Choroid plexus epithelial cell (primary cell): ENCODE measurements around the gene RAB11FIP3.
A peak's percentile ranks its signal among the peaks of the same experiment; 100 is the strongest.
"Not testable (repeated sequence)": the region's sequence is repeated elsewhere in the genome, so short reads cannot be mapped to it uniquely, and the experiment has no call there.

Experiments used
- DNase-seq: peaks from one replicate; pipeline ENCODE4 v3.0.0-alpha.2; 2010; ENCODE audit warnings: low read depth
- H3K4me3 ChIP-seq: 2 replicates; pipeline ENCODE4 v1.5.1; 2011; ENCODE audit warnings: low read depth, mild to moderate bottlenecking, control low read depth, low read length, moderate library complexity
- TF ChIP-seq, protein P1 (sequence below): conservative IDR thresholded peaks from 2 replicates; pipeline ENCODE4 v1.5.1; 2011; ENCODE audit warnings: low read depth, mild to moderate bottlenecking, control low read depth, inconsistent platforms, low read length, moderate library complexity

RAB11FIP3 gene

DNA sequence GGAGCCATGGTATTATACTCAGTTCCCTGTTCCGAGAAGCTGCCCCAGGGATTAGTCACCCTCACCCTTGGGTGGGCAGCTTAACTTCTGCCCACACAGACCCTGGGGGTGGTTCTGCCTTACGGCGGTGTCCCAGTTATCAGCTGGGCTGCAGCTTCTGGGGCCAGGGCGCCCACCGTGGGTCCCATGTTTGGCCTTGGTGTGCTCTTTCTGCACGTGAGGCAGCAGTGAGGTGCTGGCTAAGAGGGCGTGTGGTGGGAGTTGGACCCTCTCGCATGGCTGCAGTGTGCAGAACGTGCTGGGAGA, 46.7 kb downstream of the RAB11FIP3 start:
- H3K4me3 ChIP-seq: no peak overlapping the region
- no peak for DNase-seq
- TF ChIP-seq, protein P1, sequence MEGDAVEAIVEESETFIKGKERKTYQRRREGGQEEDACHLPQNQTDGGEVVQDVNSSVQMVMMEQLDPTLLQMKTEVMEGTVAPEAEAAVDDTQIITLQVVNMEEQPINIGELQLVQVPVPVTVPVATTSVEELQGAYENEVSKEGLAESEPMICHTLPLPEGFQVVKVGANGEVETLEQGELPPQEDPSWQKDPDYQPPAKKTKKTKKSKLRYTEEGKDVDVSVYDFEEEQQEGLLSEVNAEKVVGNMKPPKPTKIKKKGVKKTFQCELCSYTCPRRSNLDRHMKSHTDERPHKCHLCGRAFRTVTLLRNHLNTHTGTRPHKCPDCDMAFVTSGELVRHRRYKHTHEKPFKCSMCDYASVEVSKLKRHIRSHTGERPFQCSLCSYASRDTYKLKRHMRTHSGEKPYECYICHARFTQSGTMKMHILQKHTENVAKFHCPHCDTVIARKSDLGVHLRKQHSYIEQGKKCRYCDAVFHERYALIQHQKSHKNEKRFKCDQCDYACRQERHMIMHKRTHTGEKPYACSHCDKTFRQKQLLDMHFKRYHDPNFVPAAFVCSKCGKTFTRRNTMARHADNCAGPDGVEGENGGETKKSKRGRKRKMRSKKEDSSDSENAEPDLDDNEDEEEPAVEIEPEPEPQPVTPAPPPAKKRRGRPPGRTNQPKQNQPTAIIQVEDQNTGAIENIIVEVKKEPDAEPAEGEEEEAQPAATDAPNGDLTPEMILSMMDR: no peak

DNA sequence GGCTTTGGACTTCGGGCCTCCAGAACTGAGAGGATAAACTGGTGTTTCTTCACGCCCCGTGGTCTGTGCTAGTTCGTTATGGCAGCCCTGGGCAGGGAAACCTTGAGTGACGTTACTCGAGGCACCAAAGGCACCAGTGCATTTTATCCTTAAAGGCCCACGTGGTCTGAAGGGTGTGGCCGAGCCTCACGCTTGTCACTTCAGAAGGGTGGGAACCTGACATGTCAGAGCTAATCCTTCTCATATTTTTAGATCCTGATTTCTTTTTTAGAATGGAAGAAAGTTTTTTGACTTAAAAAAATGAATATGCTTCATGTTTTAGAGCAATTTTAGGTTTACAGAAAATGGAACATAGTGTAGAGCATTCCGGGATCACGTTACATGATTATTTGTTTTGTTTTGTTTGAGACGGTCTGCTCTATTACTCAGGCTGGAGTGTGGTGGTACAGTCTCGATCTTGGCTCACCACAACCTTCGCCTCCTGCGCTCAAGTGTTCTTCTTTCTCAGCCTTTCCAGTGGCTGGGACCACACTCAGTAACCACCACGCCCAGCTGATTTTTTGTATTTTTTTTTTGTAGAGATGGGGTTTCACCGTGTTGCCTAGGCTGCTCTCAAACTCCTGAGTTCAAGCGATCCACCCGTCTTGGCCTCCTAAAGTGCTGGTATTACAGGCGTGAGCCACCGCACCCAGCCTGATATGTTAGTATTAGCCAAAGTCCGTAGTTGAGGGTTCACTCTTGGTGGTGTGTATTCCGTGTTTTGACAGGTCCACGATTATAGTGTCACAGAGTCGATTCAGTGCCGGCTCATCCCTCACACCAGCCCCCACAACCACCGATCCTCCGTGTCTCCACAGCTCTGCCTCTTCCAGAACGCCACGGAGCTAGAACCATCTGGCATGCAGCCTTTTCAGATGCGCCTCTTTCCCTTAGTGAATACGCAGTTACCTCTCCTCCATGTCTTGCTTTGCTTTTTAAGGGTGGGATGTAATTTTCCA, 47.9 kb downstream of the RAB11FIP3 start:
- H3K4me3 ChIP-seq: no peak overlapping the region
- peak; percentile 20 for DNase-seq
- TF ChIP-seq, protein P1: no peak

DNA sequence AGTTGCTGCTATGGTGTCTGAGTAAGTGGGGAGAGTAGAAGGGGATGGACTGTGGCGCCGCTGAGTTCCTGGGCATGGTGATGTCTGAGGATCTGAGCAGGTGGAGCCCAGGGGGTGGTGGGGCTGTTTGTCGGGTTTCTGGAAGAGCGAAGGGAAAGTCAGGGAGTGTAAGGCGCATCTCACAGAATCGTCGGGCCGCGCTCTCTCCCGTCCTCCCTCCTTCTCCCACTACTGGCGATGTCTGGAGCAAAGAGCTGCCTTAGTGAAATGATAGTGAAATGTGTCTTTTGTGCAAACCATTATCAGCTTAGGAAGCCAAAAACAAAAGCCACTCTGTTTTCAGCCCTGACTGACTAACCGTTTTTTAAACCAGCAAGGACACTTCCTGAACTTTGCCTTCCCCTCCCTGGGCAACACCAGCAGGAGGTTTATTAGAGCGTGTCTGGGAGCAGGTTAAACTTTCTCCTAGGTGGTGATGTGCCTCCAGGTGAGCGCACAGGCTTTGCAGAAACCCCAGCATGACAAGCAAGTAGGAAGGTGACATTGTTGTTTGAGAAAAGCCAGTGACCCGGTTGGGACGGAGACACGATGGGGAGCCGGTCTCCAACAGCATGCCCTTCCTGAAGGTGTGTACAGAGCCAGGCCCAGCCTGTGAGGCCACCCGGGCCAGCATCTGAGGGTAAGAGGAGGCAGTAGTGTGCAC, 49.1 kb downstream of the RAB11FIP3 start:
- TF ChIP-seq, protein P1: no peak
- DNase-seq: no peak
- H3K4me3 ChIP-seq: no peak overlapping the region

DNA sequence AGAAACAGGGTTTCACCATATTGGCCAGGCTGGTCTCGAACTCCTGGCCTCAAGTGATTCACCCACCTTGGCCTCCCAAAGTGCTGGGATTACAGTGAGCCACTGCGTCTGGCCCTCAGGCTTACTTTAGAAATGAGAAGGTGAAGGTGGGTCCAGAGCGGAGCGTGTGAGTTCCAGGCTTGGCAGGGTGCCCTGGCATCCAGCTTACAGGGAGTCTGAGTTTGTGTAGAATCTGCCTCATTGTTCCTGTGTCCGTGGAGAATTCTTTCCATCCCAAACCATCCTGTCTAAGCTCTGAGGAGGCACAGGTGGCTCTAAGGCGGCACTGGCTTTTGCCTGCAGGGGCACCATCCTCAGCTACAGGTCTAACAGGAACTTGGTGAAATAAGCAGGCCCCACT, 50.6 kb downstream of the RAB11FIP3 start:
- DNase-seq: peak; percentile 16
- no peak overlapping the region for H3K4me3 ChIP-seq
- TF ChIP-seq, protein P1: no peak

DNA sequence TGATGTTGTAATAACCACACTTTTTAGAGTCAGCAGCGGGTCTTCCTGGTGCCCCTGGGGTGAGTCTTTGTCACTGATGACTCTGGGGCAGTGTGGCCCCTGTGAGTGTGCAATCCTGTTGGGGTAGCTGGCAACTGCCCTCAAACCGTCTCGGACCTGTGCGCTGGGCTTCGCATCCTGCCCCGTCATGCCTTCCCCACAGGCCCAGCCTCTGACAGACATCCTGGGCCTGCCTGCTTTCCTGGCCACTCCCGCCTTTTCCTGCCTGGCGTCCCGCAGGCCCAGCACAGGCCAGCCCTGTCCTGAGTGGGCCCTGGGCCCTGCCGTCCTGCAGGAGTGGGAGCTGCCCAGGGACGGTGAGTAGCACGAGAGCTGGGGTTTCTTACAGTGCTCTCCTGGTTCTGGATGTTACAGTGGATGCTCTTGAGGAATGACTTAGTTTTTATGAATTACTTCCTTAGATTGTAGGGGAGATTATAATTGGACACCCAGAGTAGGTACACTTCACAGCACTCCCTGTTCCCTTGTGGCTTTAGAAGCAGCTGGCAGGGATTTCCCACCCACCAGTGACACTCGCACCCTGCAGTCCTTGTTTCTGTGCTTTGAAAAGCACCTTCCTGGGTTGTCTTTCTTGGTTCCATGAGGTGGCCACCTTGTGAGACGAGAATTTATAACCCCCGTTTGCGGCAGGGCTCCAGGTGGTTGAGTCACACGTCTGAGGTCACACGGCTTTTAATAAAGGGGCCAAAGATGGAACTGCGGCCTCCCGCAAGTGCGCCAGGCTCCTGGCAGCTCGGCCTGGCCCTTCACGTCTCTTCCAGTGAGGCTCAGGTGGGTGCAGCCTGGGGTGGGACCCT, 52.1 kb downstream of the RAB11FIP3 start:
- no peak overlapping the region for H3K4me3 ChIP-seq
- DNase-seq: no peak
- TF ChIP-seq, protein P1: no peak

DNA sequence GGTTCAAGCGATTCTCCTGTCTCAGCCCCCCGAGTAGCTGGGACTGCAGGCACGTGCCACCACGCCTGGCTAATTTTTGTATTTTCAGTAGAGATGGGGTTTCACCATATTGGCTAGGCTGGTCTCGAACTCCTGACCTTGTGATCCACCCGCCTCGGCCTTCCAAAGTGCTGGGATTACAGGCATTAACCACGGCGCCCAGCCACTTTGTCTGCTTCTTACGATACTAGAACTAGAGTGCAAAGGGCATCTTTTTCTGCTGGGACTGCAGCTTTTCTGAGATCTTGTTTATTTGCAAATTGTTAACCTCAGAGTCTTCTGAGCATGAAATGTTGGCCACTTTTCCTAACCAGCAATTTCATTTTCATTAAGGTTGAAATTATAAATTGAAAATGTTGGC, 52.8 kb downstream of the RAB11FIP3 start:
- DNase-seq: peak; percentile 13
- H3K4me3 ChIP-seq: not testable (repeated sequence)
